Thymus (tissue), 11 donors: Measurements from ENCODE around the gene OR2A7. TPM values are rescaled to one million over a fixed set of nuclear protein-coding genes. Genes with fewer than 3 reads are reported as not detected.
"Not testable (repeated sequence)": the region's sequence is repeated elsewhere in the genome, so short reads cannot be mapped to it uniquely, and the experiment has no call there.

ENCODE experiments used
- DNase-seq, 9 donors: peaks; one replicate each; pipeline ENCODE4 v3.0.0-alpha.2; 2013; ENCODE audit warnings: low spot score in 9 of 9, low read depth in 6 of 9, missing footprints in 1 of 9
- H3K27ac ChIP-seq, 2 donors: one replicate each; pipeline ENCODE4 v1.5.1; 2013; ENCODE audit warnings: control low read depth in 1 of 2, low read depth in 1 of 2, low read length in 1 of 2, mild to moderate bottlenecking in 1 of 2, moderate library complexity in 1 of 2
- H3K27me3 ChIP-seq, 2 donors: one replicate each; pipeline ENCODE4 v1.5.1; 2013; ENCODE audit warnings: low read length in 1 of 2; ENCODE audit not compliant: control insufficient read depth in 2 of 2, insufficient read depth in 1 of 2
- H3K36me3 ChIP-seq, 2 donors: one replicate each; pipeline ENCODE4 v1.5.1; 2013; ENCODE audit warnings: low read length in 1 of 2, mild to moderate bottlenecking in 1 of 2, moderate library complexity in 1 of 2; ENCODE audit not compliant: control insufficient read depth in 2 of 2, insufficient read depth in 2 of 2
- H3K4me1 ChIP-seq, 2 donors: one replicate each; pipeline ENCODE4 v1.5.1; 2013; ENCODE audit warnings: low read length in 2 of 2; ENCODE audit not compliant: control insufficient read depth in 2 of 2, insufficient read depth in 2 of 2
- H3K4me3 ChIP-seq, 2 donors: one replicate each; pipeline ENCODE4 v1.5.1; 2013; ENCODE audit warnings: low read length in 2 of 2, control low read depth in 1 of 2, mild to moderate bottlenecking in 1 of 2
- H3K9me3 ChIP-seq, 2 donors: one replicate each; pipeline ENCODE4 v1.5.1; 2013; ENCODE audit warnings: low read length in 1 of 2, mild to moderate bottlenecking in 1 of 2; ENCODE audit not compliant: control insufficient read depth in 2 of 2, insufficient read depth in 1 of 2
- WGBS: extraction: QIAGEN DNeasy Blood & Tissue Kit; methylation state at CpG from one replicate; pipeline ENCODE4 v1.1.7; 2013; 5-methylcytosine and 5-hydroxymethylcytosine counted together
- polyA plus RNA-seq: library from polyadenylated mRNA; stranded (reverse); fragments of 200-250 nt; gene quantifications from one replicate; pipeline ENCODE4 v1.2.3, GENCODE V29; 2013
- total RNA-seq: library from RNA; stranded (reverse); fragments of 120-200 nt; gene quantifications from one replicate; pipeline ENCODE4 v1.2.4, GENCODE V29; 2013
- donor health status: healthy.

The OR2A7 gene
- total and polyA plus RNA-seq, 2 donors = 0.24 to 1.4 TPM

DNA sequence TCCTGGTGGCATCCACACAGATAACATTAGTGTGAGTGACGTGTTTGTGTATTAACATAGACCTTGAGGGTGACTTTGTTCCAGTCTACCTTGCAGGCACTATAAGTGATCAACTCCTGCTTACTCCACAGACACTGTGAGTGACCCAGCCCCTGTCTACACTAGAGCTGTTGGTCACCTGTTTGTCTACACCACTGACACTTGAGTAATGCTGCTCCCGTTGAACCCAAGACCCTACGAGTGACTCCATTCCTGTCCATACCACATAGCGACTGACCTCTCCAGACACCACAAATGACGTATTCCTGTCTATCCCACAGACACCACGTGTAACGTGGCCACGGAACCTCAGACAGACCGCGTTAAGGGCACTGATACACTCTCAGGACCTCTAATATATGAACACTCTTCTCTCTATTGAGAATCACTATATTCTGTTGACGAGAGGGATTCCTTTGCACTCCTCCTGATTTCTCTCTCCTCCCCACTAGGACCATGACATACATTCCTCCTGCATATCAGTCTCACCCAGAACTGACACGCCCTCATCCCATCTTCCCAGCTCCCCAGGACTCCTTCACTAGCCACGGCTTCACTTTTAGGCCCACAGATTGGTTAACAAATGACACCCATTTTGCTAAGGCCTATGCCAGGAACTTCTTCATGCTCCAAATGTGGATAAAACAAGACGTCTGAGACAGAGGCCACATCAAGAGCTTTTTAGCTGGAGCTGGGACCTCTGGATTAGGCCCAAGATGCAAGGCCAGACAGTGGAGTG is 28.0 kb upstream of the OR2A7 start:
- not testable (repeated sequence) for H3K4me1 ChIP-seq, H3K9me3 ChIP-seq, DNase-seq, H3K4me3 ChIP-seq, H3K27ac ChIP-seq, H3K27me3 ChIP-seq, H3K36me3 ChIP-seq
- 98% methylated on average over 2 of the region's 14 CpGs for WGBS

DNA sequence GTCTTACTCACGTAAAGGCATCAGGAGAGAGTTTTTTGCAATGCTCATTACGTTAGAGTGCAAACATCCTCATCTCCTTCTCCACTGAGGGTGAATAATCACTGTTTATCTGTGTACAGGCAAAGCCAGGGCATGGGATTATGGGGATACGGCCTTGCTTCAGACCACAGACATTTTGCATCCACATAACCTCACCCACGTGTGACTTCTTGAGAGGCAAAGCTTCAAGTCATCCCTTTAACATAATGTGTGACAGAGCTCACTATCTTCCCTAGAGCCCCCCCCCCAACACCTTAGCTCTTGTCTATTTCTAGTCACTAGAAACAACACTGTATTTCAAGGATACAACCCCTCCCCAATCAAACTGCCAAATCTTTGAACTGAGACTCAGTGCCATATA is 27.0 kb upstream of the OR2A7 start:
- not testable (repeated sequence) for H3K4me1 ChIP-seq, H3K27ac ChIP-seq, H3K36me3 ChIP-seq, H3K9me3 ChIP-seq, H3K27me3 ChIP-seq, H3K4me3 ChIP-seq, DNase-seq
- 19% methylated on average over 2 of the region's 4 CpGs for WGBS

GRCh38 chr7:144287171-144287784 is 22.7 kb upstream of the OR2A7 start:
- not testable (repeated sequence) for H3K27ac ChIP-seq, H3K4me3 ChIP-seq, DNase-seq, H3K4me1 ChIP-seq, H3K9me3 ChIP-seq, H3K36me3 ChIP-seq, H3K27me3 ChIP-seq
- WGBS = no CpG with 5 or more reads among the region's 3 CpGs

DNA sequence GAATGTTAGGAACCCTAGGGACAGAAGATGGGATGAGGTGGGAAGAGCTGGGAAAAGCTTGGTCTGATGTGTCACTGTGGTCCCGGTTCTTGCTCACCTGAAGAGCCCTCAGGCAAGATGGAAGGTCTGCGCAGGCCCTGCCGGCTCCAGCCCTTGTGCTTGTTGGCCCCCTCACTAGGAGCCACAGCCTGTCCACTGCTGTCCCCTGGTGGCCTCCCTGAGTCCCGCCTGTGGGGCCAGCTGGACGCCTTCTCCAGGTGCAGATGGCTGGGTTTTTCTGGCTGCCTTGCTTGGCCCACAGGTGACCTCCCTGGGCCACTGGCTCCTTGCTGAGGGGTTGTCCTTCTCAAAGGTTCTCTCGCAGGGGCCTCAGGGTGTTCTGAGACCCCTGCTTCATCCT is 19.1 kb upstream of the OR2A7 start:
- not testable (repeated sequence) for H3K9me3 ChIP-seq, H3K27ac ChIP-seq, H3K36me3 ChIP-seq, H3K4me1 ChIP-seq, H3K4me3 ChIP-seq, H3K27me3 ChIP-seq, DNase-seq
- no CpG with 5 or more reads among the region's 6 CpGs for WGBS

DNA sequence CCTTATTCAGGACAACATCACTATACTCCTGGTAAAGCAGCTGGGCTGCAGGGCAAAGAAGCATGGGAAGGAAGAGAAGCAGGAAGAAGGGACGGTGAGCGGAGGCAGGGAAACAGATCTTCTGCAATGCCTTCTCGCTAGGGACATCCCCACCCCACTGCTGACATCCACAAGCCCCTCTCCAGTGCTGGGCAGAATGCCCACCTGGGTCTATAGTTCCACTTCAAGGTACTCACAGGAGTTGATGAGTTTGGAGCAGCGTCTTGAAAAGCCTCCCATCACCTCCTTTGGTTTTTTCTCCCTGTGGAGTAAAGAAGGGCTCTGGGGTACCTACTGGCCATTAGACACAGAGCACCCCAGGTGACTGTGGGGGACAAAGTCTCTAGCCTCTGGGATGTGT is 17.9 kb upstream of the OR2A7 start:
- not testable (repeated sequence) for H3K9me3 ChIP-seq, H3K27me3 ChIP-seq, DNase-seq, H3K27ac ChIP-seq, H3K4me3 ChIP-seq, H3K36me3 ChIP-seq, H3K4me1 ChIP-seq
- 99% methylated on average over 2 of the region's 4 CpGs for WGBS

GRCh38 chr7:144281981-144282380 is 17.4 kb upstream of the OR2A7 start:
- H3K27me3 ChIP-seq, DNase-seq, H3K36me3 ChIP-seq, H3K4me1 ChIP-seq, H3K27ac ChIP-seq, H3K4me3 ChIP-seq, H3K9me3 ChIP-seq: not testable (repeated sequence)
- no CpG with 5 or more reads among the region's 8 CpGs for WGBS

DNA sequence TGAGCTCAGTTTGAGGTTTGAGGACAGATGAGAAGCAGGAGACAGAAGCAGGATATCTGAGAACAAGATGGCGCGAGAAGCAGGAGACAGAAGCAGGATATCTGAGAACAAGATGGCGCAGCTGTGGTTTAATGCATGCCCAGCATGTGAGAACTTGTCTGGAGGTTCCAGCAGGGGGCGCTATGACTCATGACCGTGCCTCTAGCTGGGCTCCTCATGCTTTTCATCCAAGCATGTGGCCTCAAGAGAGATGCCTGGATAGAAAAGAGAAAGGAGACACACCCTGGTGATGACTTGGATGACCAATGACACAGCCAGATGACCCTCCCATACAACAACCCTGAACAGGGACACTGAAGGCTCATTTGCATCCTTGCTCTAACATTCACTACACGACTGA is 15.4 kb upstream of the OR2A7 start:
- not testable (repeated sequence) for H3K27ac ChIP-seq, H3K9me3 ChIP-seq, H3K27me3 ChIP-seq, H3K4me1 ChIP-seq, DNase-seq, H3K4me3 ChIP-seq, H3K36me3 ChIP-seq
- WGBS = over 99% methylated on average over 3 of the region's 6 CpGs

GRCh38 chr7:144275281-144275680 is 10.7 kb upstream of the OR2A7 start:
- H3K27ac ChIP-seq, H3K4me3 ChIP-seq, H3K27me3 ChIP-seq, H3K9me3 ChIP-seq, H3K36me3 ChIP-seq, DNase-seq, H3K4me1 ChIP-seq: not testable (repeated sequence)
- WGBS = 99% methylated on average over 4 of the region's 6 CpGs

DNA sequence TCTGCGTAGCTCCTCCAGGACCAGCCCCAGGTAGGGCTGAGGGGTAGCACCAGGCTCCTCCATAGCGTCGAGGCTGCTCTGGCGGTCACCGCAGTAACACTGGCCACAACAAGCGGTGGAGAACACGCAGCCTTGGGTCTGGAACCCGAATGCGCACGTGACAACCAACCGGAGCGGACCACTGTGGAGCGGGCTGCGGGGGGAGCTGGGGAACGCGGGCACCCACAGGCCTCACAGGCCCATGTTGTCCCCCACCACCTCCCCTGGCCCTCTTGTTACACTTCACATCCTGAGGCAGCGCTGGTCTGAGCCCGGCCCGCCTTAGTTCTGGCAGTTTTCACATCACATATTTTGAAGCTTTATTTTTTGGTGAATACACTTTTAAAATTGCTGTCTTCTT is 4.6 kb upstream of the OR2A7 start, which contains the start of gene CTAGE8:
CTAGE8 (minus strand) TSS at position 101 of the 400 bp plus-strand sequence; CDS start at position 63, 38 bp downstream.
- H3K36me3 ChIP-seq, DNase-seq, H3K4me3 ChIP-seq, H3K27ac ChIP-seq, H3K4me1 ChIP-seq, H3K9me3 ChIP-seq, H3K27me3 ChIP-seq: not testable (repeated sequence)
- no CpG with 5 or more reads among the region's 19 CpGs for WGBS
